GM23338 (cell line): Measurements from ENCODE around the gene GSDMA. TPM values are rescaled to one million over a fixed set of nuclear protein-coding genes. Genes with fewer than 3 reads are reported as not detected.

ENCODE experiments used
- ATAC-seq: fragments of 200-7000 bp; cut with Tn5 transposase; 3 replicates; pipeline ENCODE4 v1.9.1; 2020
- DNase-seq: peaks from one replicate; pipeline ENCODE4 v3.0.0-alpha.2; 2015; ENCODE audit warnings: low spot score
- H2AFZ ChIP-seq: fragments of 200-600 bp; sonication (generic); 2 replicates; pipeline ENCODE4 v1.8.0; 2016; ENCODE audit warnings: antibody characterized with exemption, mild to moderate bottlenecking, moderate library complexity
- H3F3A ChIP-seq: fragments of 200-600 bp; sonication (generic); replicated peaks from 2 replicates; pipeline ENCODE4 v1.8.0; 2017; ENCODE audit warnings: antibody characterized with exemption, mixed run types, low read depth
- H3K27ac ChIP-seq: fragments of 200-600 bp; sonication (generic); 2 replicates; pipeline ENCODE4 v1.6.1; 2016; ENCODE audit warnings: low read depth
- H3K27me3 ChIP-seq: fragments of 200-600 bp; sonication (generic); 2 replicates; pipeline ENCODE4 v1.8.0; 2016; ENCODE audit warnings: mild to moderate bottlenecking, mixed run types, moderate library complexity; ENCODE audit not compliant: insufficient read depth
- H3K36me3 ChIP-seq: fragments of 200-600 bp; sonication (generic); 2 replicates; pipeline ENCODE4 v1.8.0; 2016; ENCODE audit warnings: mild to moderate bottlenecking; ENCODE audit not compliant: insufficient read depth
- H3K4me1 ChIP-seq: fragments of 200-600 bp; sonication (generic); 2 replicates; pipeline ENCODE4 v1.8.0; 2016; ENCODE audit warnings: mild to moderate bottlenecking, moderate library complexity; ENCODE audit not compliant: insufficient read depth
- H3K4me2 ChIP-seq: fragments of 200-600 bp; sonication (generic); 2 replicates; pipeline ENCODE4 v1.7.1; 2017; ENCODE audit warnings: mixed run types
- H3K4me3 ChIP-seq: fragments of 200-600 bp; sonication (generic); 2 replicates; pipeline ENCODE4 v1.6.1; 2016; ENCODE audit warnings: mixed run types
- H3K79me2 ChIP-seq: fragments of 200-600 bp; sonication (generic); replicated peaks from 2 replicates; pipeline ENCODE4 v1.8.0; 2017; ENCODE audit warnings: mild to moderate bottlenecking; ENCODE audit not compliant: insufficient read depth
- H3K9me2 ChIP-seq: fragments of 200-600 bp; sonication (generic); 2 replicates; pipeline ENCODE4 v1.8.0; 2017; ENCODE audit not compliant: insufficient read depth
- H4K20me1 ChIP-seq: fragments of 200-600 bp; sonication (generic); replicated peaks from 2 replicates; pipeline ENCODE4 v1.8.0; 2017; ENCODE audit warnings: mild to moderate bottlenecking; ENCODE audit not compliant: insufficient read depth
- H3K27ac Mint-ChIP-seq: 2 replicates; pipeline ENCODE4 v1.8.0; 2020; ENCODE audit warnings: inconsistent platforms, mild to moderate bottlenecking, moderate library complexity, mixed read lengths
- H3K27me3 Mint-ChIP-seq: 3 replicates; pipeline ENCODE4 v1.8.0; 2022; ENCODE audit warnings: low read depth, mild to moderate bottlenecking, moderate library complexity, mixed read lengths, inconsistent platforms; ENCODE audit not compliant: insufficient read depth, poor library complexity
- H3K36me3 Mint-ChIP-seq: 3 replicates; pipeline ENCODE4 v1.8.0; 2021; ENCODE audit warnings: low read depth, mild to moderate bottlenecking, inconsistent platforms, moderate library complexity, mixed read lengths
- H3K4me1 Mint-ChIP-seq: 3 replicates; pipeline ENCODE4 v1.8.0; 2020; ENCODE audit warnings: mild to moderate bottlenecking, inconsistent platforms, mixed read lengths
- H3K4me3 Mint-ChIP-seq: 3 replicates; pipeline ENCODE4 v1.8.0; 2021; ENCODE audit warnings: moderate library complexity, mild to moderate bottlenecking, inconsistent platforms, mixed read lengths
- H3K9me3 Mint-ChIP-seq: 3 replicates; pipeline ENCODE4 v1.8.0; 2020; ENCODE audit warnings: moderate library complexity, mild to moderate bottlenecking, inconsistent platforms, mixed read lengths
- CREB1 ChIP-seq: fragments of 250-450 bp; sonication (Bioruptor Pico); IDR thresholded peaks from 2 replicates; pipeline ENCODE4 v1.5.0; 2020; ENCODE audit warnings: low read depth, mild to moderate bottlenecking, moderate library complexity
- CTCF ChIP-seq, 2 experiments: fragments of 200-600 bp in 1 of 2; sonication (generic) in 1 of 2; conservative IDR thresholded peaks; 2 replicates each; pipeline versions ENCODE4 v1.5.1 to v1.6.1; 2016 to 2017; ENCODE audit warnings: antibody characterized with exemption in 2 of 2, low read depth in 2 of 2, mild to moderate bottlenecking in 2 of 2, moderate library complexity in 1 of 2
- ETS1 ChIP-seq: IDR thresholded peaks from 2 replicates; pipeline ENCODE4 v1.6.1; 2016; ENCODE audit warnings: antibody characterized with exemption
- EZH2 ChIP-seq: fragments of 200-600 bp; sonication (generic); IDR thresholded peaks from one replicate; pipeline ENCODE4 v1.8.0; 2017; ENCODE audit warnings: antibody characterized with exemption, mild to moderate bottlenecking, low read depth; ENCODE audit not compliant: unreplicated experiment
- EZH2phosphoT487 ChIP-seq: fragments of 200-600 bp; sonication (generic); IDR thresholded peaks from one replicate; pipeline ENCODE4 v1.8.1; 2018; ENCODE audit warnings: antibody characterized with exemption; ENCODE audit not compliant: unreplicated experiment
- JUNB ChIP-seq: IDR thresholded peaks from one replicate; pipeline ENCODE4 v1.6.1; 2016; ENCODE audit warnings: antibody characterized with exemption; ENCODE audit not compliant: unreplicated experiment
- NANOG ChIP-seq: IDR thresholded peaks from 2 replicates; pipeline ENCODE4 v1.6.1; 2016; ENCODE audit warnings: antibody characterized with exemption, borderline replicate concordance
- POLR2AphosphoS5 ChIP-seq: IDR thresholded peaks from 2 replicates; pipeline ENCODE4 v1.6.1; 2016; ENCODE audit warnings: antibody characterized with exemption, low read depth
- REST ChIP-seq: IDR thresholded peaks from one replicate; pipeline ENCODE4 v1.6.1; 2018; ENCODE audit warnings: antibody characterized with exemption; ENCODE audit not compliant: unreplicated experiment
- STAT1 ChIP-seq: IDR thresholded peaks from one replicate; pipeline ENCODE4 v1.6.1; 2016; ENCODE audit warnings: antibody characterized with exemption; ENCODE audit not compliant: unreplicated experiment
- ZNF114 ChIP-seq: fragments of 250-450 bp; sonication (Bioruptor Pico); IDR thresholded peaks from 2 replicates; pipeline ENCODE4 v1.5.0; 2020; ENCODE audit warnings: mild to moderate bottlenecking, moderate library complexity
- ZNF331 ChIP-seq: fragments of 250-450 bp; sonication (Bioruptor Pico); IDR thresholded peaks from 2 replicates; pipeline ENCODE4 v1.5.0; 2020; ENCODE audit warnings: low read depth, mild to moderate bottlenecking, moderate library complexity
- ZNF462 ChIP-seq: fragments of 250-450 bp; sonication (Bioruptor Pico); IDR thresholded peaks from 2 replicates; pipeline ENCODE4 v1.5.0; 2020; ENCODE audit warnings: mild to moderate bottlenecking, moderate library complexity
- polyA plus RNA-seq: library from polyadenylated mRNA; unstranded; fragments of >200 nt; fragmentation: Nextera tagmentation; extraction: Ambion mirVana; gene quantifications from 2 replicates; pipeline ENCODE4 v1.2.1, GENCODE V29; 2016
- total RNA-seq: library from RNA; depleted of rRNA; stranded (reverse); fragments of >200 nt; shearing (Covaris generic); gene quantifications from 2 replicates; pipeline ENCODE4 v1.2.3, GENCODE V29; 2014

GSDMA gene
- total and polyA plus RNA-seq, 2 experiments from 2014 or later = not detected

GRCh38 chr17:39970157-39970692, 7.4 kb downstream of the GSDMA start:
- Histone ChIP-seq H3K27ac (no peak overlapping the region), H3K27me3 (no peaks in the 10 kb centered on the region; the same call in 1 of the 2 replicates), H3K4me3 (no peak overlapping the region), H3K9me2 (no peaks in the 10 kb centered on the region), H4K20me1 (no peaks in the 10 kb centered on the region), H3K4me1 (no peaks in the 10 kb centered on the region), H3K79me2 (no peaks in the 10 kb centered on the region), H3F3A (no peaks in the 10 kb centered on the region), H2AFZ (no peak overlapping the region), H3K36me3 (no peaks in the 10 kb centered on the region), H3K4me2 (no peak overlapping the region)
- no peak for ATAC-seq
- TF ChIP-seq EZH2 = no peak
- no peak for TF ChIP-seq NANOG
- TF ChIP-seq ZNF331 (CRISPR knock-in tag) = no peak
- TF ChIP-seq ZNF462 (CRISPR knock-in tag) = no peak
- no peak for TF ChIP-seq REST
- no peak for TF ChIP-seq STAT1
- TF ChIP-seq ETS1 = no peak
- no peak for TF ChIP-seq CREB1 (CRISPR knock-in tag)
- TF ChIP-seq EZH2phosphoT487 = no peak
- no peak for TF ChIP-seq JUNB
- no peak for TF ChIP-seq ZNF114 (CRISPR knock-in tag)
- TF ChIP-seq CTCF (conservative IDR thresholded peaks at IDR 0.05; ENCODE audit: low read depth in 2 of 2) = no peak
- no peak for TF ChIP-seq POLR2AphosphoS5
- no peaks in the 10 kb centered on the region for H3K36me3 Mint-ChIP-seq
- no peak overlapping the region for H3K27ac Mint-ChIP-seq
- no peak overlapping the region for H3K4me3 Mint-ChIP-seq
- H3K27me3 Mint-ChIP-seq = peaks cover 10% of the 10 kb centered on the region
- no peaks in the 10 kb centered on the region for H3K9me3 Mint-ChIP-seq
- no peaks in the 10 kb centered on the region; the same call in 2 of the 3 replicates for H3K4me1 Mint-ChIP-seq
- no peak for DNase-seq
